GM12874 (cell line): Measurements from ENCODE around the gene PDE2A.

Experiments
- TF ChIP-seq, protein P1 (sequence below): IDR thresholded peaks from 2 replicates; pipeline ENCODE4 v1.5.1; 2011; ENCODE audit warnings: low read depth, mild to moderate bottlenecking, control low read depth, low read length, moderate library complexity; ENCODE audit not compliant: insufficient read depth

PDE2A gene

DNA sequence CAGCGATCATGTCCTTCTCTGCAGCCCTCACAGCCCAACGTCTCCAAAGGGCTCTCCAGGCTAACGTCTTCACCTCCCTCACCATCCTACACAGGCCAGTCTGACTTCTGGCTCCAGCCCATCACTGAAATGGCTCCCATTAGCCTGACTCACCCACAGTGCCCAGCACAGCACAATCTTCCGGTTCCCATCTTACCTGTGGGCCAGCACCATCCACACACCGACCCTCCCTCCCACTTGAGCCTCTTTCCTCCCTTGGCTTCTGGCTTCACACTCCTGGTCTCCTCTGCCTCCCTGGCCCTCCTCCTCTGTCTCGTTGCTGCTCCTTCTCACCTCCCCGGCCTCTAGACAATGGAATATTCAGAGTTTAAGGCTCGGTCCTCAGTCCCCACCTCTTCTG, 51.2 kb downstream of the PDE2A start:
- TF ChIP-seq, protein P1, sequence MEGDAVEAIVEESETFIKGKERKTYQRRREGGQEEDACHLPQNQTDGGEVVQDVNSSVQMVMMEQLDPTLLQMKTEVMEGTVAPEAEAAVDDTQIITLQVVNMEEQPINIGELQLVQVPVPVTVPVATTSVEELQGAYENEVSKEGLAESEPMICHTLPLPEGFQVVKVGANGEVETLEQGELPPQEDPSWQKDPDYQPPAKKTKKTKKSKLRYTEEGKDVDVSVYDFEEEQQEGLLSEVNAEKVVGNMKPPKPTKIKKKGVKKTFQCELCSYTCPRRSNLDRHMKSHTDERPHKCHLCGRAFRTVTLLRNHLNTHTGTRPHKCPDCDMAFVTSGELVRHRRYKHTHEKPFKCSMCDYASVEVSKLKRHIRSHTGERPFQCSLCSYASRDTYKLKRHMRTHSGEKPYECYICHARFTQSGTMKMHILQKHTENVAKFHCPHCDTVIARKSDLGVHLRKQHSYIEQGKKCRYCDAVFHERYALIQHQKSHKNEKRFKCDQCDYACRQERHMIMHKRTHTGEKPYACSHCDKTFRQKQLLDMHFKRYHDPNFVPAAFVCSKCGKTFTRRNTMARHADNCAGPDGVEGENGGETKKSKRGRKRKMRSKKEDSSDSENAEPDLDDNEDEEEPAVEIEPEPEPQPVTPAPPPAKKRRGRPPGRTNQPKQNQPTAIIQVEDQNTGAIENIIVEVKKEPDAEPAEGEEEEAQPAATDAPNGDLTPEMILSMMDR, result no peak

DNA sequence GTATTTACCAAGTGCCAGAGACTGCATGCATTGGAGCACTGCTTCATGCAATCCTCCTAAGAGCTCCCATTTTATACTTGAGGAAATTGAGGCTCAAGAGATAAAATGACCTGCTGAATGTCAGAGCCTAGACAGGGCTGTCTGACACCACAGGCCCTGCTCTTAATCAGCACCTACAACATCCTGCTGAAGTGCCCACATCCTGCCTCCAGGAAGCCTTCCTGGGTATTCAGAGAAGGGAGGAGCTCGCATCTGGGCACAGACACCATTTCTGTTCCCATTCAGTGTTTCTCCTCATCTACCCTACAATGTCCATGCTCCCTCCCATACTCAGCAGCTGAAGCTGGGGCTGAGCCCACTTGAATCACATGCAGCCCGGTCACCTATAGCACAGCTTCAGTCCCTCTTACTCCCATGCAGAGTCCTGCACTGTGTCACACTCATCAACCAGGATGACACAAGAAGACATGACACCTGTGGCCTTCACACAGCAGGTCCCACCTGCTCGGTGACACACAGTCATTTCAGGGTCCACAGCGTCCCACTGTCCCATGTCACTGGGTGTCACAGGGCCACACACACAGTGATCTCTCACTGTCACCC, 53.1 kb downstream of the PDE2A start:
- TF ChIP-seq, protein P1, result no peak

DNA sequence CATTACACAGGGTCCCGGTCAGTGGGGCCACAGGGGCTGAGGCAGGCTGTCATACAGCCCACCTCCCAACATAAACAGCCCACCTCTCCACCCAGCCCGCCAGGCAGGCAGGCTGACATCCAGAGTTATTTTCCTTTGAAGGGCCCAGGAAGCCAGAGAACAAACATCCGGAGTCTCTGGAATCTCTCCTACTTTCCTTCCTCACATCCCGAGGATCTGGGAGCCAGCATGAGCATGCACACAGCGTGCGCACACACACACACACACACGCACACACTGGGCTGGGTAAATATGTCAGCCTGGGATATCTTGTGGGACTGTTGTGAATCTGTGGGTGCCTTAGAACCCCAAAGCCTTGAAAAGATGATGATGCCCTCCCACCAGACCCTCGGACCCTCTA, 55.4 kb downstream of the PDE2A start:
- TF ChIP-seq, protein P1, result no peak

DNA sequence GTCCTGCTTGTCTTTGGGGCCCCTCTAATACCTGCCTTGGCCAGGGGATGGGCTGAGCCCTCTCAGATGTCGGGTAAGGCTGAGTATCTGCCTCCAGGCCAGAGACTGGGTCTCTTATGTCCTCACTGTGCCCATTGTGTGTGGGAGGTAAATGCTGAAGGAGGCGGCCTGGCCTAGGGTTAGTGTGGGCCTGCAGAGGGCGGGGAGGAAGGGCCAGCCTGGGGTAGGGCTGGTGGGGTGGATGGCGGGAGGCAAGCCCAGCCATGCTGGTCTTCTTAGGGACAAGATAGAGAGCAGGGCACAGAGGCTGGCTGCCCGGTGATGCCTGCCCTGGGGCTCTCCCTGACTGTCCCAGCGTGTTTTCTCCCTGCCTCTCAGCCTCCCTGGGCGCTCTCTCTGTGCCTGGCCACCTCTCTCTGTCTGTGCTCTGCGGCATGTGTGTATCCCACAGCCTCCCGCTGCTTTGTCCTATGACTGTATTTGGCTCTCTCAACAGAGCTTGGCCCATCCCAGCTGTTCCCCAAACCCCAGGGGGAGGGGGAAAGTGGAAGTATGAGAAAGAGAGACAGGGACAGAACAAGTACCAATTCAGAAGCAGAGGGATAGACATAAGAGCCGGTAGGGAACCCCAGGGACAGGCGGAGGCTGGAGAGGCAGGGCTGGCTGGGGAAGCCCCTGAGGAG, 57.0 kb downstream of the PDE2A start:
- TF ChIP-seq, protein P1, result no peak

DNA sequence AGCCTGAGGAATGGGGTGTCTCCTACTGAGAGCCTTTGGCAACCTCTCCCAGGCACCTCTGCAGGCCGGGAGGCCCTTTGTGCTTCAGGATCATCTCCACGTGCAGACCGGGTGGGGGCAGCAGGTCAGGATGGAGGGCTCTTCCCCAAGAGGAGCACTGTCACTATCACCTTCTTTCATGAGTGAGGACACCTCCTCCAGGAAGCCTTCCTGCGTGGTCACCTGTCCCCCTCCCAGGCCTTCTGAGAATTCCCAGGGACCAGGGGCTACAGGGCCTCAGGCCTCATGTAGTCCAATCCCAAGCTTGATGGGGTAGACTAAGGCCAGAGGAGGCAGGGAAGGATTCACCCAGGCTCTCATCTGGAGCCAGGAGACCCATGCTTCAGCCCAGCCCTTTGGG, 57.6 kb downstream of the PDE2A start:
- TF ChIP-seq, protein P1, result no peak

DNA sequence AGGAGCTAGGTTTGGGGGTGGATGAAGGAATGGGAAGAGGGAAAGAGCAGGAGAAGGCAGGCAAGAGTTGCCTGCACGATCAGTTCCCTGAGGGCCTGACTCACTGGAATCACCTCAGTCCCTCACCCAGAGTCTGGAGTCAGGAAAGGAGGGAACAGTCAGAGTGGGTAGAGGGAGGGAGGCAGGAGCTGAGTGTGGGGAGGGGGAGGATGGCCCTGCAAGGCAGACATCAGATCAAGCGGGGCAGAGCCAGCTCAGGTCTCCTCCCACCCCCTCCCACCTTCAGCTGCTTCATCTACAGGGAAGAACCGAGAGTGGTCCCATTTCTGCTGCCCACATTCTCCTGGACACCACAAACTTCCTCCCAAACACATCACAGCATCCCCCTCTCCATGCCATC, 58.9 kb downstream of the PDE2A start:
- TF ChIP-seq, protein P1, result no peak

DNA sequence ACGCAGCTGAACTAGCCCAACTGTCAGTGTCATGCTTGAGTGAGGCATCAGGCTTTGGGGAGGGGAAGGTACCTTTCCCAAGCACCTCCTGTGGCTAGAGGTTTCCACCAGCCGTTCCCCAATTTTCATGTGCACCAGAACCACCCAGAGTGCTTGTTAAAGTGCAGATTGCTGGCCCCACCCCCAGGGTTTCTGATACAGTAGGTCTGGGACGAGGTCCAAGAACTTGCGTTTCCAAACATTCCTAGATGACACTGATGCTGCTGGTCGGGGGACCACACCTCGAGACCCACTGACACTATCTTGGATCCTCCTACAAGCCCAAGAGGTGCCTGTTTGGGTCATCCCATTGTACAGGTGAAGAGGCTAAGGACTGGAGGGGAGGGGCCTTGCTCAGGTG, 59.8 kb downstream of the PDE2A start:
- TF ChIP-seq, protein P1, result no peak

DNA sequence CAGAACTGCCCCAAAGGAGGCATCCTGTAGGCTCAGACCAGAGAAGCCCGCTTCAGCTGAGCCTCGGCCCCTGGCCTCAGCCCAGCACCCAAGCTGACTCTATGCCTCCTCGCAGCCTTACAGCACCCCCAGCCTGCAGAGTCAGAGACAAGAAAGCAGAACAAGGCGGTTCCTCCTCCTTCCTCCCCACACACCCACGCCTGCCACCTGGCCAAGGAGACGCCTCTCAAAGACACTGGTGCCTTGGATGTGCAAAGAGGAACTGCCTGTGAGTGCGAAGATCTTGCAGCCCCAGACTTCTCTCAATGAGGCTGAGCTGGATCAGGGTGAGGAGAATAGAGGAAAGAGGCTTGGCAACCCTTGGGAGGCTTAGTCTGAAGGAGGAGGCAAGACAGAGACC, 60.2 kb downstream of the PDE2A start:
- TF ChIP-seq, protein P1, result no peak
